Measurements from ENCODE around the gene SDHB. TPM values are rescaled to one million over a fixed set of nuclear protein-coding genes. Genes with fewer than 3 reads are reported as not detected.
A peak's percentile ranks its signal among the peaks of the same experiment; 100 is the strongest.

Gene SDHB
- total RNA-seq, 2 donors from 2014 or later, result 185 to 240 TPM

DNA sequence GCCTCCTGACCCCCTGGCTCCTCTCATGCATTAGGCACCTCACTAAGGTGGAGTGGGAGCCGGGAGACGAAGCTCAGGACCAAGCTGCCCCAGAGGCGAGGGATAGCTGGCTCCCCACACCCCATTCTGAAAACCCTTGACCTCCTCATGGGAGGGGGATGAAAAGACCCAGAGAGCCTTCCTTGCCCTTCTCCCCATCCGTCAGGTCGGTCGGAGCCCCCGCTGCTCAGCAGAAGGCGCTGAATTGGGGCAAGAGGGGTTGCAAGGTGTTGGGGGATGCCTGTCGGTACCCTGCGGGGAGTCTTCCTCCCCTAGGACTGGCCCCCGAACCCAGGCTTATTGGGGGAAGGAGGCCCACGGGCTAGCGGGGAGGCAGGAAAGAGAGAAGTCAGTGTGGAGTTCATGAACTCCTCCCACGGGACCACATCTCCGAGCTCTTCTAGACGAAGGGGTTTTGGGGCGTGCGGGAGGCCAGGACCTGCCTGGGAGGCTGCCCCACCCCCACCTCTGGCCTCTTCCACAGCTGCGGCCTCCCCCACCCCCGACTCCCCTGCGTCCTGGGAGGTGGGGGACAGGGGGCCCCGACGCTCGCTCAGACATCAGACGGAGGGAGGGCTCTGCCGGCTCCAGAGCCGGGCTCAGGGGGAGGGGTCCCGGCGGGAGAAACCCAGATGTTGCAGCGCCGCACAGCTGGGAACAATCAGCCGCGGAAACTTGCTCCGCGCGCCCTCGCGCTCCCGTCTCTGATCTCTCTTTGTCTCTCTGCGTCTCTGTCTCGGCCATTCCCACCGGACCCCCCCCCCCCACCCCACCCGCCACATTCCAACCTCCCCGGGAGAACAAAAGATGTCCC, 74.1 kb downstream of the SDHB start:
- no peak for DNase-seq
- intact Hi-C loops (cut with DNase I, micrococcal nuclease), result no loop called here
- no peak for ATAC-seq

DNA sequence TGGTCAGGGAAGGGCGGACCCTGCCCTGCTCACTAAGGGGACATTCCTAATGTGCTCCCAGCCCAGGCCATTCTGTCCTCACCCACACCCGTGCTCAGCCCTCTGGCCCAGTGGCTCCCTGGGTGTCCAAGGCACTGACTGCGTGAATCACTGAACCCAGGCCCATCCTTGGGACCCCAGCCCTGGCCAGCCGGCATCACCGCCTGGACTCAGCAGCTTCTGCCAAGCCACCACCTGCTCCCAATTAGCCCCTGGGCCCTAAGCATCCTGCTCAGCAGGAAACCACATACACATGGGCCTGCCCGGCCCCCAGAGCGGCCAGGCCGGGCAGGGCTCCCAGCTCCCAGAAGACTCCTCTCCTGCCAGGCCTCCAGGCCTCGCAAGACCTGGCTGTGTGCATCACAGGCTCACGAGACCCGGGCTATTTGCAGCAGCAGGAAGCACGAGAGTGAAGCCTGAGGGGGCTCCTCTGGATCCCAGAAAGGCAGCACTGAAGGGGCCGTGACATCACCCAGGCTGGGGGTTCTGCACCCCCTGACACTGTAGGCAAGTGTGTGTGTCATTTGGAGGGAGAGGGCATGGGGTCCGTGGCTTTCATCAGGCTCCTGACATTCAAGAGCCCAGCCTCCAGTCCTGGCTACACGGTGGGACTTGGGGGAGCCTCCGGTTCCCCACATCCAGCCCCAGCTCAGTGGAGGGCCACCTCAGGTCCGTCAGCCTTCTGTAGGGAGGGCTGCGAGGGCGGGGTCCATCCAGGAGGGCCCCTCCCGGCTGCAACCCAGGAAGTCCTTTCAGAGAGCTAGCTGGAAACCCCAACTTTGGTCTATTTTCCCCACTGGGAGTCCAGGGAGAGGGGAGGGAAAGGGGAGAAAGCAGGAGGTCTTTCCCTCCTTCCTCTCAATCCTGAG, 75.0 kb downstream of the SDHB start:
- intact Hi-C loops (cut with DNase I, micrococcal nuclease), result no loop called here
- DNase-seq (peak; percentile 23 to 54), ATAC-seq (peak; percentile 5)

DNA sequence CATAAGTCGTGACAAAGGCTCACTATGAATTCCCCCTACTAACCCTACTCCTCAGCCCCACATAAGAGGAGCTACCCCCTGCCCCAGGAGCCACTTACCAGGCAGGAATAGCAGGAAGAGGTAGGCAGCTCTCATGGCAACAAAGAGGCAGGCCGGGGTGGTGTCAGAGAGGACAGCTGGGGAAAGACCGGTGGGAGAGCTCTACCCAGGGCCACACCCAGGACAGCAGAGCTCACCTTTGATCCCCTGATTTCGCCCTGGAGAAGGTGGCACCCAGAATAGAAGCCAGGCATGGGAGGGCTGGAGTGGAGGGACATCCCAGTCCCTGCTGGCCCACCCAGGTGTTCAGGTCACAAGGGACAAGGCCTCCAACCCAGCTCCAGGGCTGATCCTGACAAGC, 75.7 kb downstream of the SDHB start:
- intact Hi-C loops (cut with DNase I, micrococcal nuclease), result no loop called here
- ATAC-seq (peak; percentile 82), DNase-seq (peak in 1 of 2 donors; percentile 25)

DNA sequence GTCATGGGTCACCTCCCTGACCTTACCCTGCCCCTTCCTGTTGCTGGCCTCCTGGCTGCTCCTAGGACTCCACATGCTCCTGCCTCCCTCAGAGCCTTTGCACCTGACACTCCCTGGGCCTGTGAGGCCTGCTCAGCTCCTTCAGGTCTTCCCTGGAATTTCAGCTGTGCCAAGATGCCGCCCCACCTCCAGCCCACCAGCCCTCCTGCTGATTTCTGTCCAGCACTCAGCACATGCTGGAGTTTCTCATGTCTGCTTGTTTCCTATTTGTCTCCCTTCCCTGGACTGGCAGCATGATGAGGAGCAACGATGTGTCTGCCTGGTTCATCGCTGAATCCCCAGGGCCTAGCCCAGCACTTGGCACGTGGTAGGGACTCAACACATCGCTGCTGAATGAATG, 76.5 kb downstream of the SDHB start:
- intact Hi-C loops (cut with DNase I, micrococcal nuclease), result no loop called here

DNA sequence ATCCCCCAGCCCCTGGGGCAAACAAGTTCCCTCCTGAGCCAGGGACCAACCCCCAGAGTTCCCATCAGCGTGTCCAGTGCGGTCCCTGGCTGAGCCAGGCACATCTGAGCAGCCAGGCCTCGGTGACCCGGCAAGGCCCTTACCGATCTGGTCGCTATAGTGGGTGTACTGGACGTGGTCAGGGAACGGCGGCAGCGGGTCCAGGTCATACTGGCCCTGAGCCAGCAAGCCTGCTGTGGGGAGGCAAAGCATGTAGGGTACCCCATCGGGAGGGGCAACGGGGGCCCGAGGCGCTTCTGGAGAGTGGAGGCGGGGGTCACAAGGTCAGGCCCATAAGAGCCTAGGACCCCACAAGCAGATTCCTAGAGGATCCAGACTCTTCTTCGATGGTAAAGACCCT, 76.9 kb downstream of the SDHB start:
- intact Hi-C loops (cut with DNase I, micrococcal nuclease), result no loop called here
- ATAC-seq (no peak), DNase-seq (no peak)

More for the DNA sequence above, 76.5 kb downstream of the SDHB start:
- no peak for DNase-seq
- ATAC-seq, result no peak

DNA sequence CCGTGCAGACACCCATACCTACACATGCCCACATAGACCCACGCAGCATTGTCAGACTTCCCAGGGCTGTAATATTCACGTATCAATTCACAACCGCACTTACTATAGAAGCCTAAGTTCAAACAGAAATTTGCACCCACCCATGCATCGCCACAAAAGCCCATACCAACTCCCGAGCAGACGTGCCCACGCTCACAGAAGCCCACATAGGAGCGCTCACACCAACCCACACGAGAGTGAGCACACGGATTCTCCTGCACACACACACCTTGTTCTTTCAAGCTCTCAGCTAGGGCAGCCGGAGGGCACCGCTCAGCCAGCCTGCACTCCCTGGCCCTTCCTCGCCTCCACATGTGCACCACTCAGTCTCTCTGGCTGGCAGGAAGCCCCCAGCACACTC, 78.0 kb downstream of the SDHB start:
- DNase-seq, result no peak
- no peak for ATAC-seq
- intact Hi-C loops (cut with DNase I, micrococcal nuclease), result no loop called here

DNA sequence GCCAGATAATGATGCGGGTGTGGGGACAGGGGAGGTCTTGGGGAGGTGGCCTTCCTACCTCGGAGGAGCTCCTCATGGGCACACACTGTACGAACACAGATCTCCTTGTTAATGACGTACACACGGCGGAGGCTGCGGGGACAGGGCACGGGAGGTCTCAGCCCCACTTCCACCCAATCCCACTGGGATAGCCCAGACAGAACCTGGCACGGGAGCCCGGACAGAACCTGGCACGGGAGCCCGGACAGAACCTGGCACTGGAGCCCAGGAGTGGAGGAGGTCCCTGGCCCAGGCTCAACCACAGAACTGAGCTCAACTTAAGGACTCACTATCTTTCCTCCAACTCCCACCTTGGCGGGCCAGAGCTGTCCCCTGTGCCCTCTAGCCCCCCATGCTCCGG, 78.6 kb downstream of the SDHB start:
- DNase-seq (no peak), ATAC-seq (no peak)
- intact Hi-C loops (cut with DNase I, micrococcal nuclease), result no loop called here

DNA sequence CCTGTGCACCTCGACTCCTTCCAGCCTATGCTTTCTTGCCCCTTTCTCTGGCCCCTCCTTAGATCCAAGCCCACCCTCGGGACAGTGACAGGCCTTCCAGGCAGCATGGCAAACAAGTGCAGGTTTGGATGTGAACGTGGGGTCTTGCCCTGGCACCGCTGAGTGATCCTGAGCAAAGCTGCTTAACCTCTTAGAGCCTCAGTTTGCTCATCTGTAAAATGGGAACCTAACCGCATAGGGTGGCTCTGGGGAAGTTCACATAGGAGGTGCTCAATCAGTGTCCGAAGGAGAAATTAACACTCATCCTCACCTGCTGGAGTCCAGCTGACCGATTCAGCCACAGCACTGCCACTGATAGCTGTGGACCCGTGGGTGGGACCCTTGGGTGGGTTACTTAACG, 80.6 kb downstream of the SDHB start:
- DNase-seq (no peak), ATAC-seq (no peak)
- intact Hi-C loops (cut with DNase I, micrococcal nuclease), result no loop called here

DNA sequence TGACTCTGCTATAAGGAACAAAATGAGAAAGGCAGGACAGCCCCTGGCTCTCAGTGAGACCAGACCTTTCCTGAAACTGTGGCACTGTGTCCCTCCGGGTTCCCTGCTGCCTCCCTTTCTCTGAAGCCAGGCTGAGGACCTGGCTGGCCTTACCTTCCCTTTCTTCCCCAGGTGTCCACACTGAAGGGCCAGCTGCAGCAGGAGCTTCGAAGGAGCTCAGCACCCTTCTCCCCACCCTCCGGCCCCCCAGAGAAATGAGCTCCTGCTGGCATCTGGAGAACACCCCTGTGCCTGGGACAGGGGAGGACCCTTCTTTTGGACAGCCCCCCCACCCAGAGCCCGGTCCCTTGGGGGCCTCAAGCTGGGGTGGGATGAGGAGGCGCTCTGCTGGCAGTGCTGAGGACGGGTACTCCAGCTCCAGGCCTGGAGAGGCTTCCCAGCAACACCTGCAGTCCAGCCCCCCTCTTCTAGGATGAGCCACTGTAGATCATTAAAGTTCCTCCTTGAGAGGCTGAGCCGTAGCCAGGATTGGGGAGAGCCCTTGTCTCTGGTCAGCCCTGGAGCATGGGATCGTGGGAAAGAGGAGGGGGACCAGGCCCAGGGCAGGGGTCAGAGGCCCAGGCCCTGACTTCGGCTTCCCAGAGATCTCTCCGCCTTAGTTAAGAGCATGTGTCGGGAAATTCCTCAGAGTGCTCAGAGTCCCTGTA, 81.5 kb downstream of the SDHB start:
- DNase-seq, result no peak
- intact Hi-C loops (cut with DNase I, micrococcal nuclease), result no loop called here
- ATAC-seq, result no peak

DNA sequence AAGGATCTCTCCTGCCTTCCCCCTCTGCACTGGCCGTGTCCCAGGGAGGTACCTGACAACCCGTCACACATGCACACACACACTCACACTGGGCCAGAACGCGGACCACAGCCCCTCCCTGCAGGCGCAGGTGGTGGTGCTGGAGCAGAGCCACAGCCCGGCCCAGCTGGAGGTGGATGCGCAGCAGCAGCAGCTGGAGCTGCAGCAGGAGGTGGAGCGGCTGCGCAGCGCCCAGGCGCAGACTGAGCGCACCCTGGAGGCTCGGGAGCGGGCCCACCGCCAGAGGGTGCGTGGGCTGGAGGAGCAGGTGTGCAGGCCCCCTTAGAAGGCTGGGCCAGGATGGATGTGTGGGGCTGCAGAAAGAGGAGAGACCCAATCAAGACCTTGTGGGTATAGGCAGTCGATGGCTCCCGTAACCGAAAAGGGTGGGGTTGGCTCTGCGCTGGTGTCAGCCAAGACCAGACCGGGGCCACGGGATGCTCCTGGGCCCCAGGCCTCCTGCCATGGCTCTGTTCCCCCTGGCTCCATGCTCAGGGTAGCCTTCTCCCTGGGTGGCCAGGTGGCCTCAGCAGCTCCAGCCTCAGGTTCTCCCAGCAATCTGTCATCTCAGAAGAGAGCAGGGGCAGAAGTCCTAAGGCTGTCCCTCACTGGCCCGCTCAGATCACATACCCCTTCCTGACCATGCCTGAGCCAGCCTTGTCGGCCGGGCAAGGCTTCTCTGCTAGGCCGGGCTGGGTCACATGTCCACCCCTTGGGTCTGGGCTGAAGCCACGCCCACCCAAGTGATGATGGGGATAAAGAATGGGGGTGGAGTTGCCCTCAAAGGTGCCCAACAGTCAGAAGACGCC, 82.3 kb downstream of the SDHB start:
- ATAC-seq (peak; percentile 64), DNase-seq (no peak)
- intact Hi-C loops (cut with DNase I, micrococcal nuclease), result no loop called here

DNA sequence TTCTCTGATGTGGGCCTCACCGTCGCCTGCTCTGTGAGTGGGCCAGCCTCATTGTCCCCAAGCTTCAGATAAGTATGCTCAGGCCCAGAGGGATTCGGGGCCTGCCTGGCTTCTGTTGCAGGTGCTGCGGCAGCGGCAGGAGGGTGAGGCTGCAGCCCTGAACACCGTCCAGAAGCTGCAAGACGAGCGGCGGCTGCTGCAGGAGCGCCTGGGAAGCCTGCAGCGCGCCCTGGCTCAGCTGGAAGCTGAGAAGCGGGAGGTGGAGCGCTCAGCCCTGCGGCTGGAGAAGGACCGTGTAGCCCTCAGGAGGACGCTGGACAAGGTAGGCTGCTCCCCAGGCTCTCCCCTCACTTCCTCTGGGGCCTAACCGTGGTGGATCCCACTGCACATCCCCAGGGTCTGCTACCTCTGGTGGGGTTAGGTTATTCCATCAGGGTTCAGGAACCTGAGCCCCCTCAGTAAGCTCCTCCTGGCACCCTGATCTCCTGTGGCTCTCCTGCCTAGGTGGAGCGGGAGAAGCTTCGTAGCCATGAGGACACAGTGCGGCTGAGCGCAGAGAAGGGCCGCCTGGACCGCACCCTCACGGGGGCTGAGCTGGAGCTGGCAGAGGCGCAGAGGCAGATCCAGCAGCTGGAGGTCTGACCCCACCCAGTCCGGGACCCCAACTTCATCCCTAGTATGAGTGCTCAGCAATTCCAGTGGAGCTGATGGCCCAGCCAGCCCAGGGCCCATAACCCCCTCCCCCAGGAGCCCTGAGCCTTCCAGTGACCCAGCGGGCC, 83.5 kb downstream of the SDHB start:
- no peak for DNase-seq
- no peak for ATAC-seq
- intact Hi-C loops (cut with DNase I, micrococcal nuclease), result no loop called here

DNA sequence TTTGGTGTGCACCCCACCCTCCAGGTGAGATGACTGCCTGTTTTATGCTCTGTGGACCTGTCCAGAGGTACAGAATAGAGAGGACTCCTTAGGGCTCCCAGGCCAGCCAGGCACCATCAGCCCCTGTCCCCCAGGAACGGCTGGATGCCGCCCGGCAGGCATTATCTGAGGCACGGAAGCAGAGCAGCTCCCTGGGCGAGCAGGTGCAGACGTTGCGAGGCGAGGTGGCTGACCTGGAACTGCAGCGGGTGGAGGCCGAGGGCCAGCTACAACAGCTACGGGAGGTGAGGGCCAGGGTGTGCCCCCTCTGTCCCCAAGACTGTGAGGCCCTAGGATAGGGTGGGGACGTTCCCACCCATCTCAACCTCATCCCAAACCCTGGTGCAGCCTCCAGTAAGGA, 84.2 kb downstream of the SDHB start:
- intact Hi-C loops (cut with DNase I, micrococcal nuclease), result loop anchor here in 1 of 2 donors (10.0 kb wide), 1 partner anchor 75 kb away; no protein-coding TSS in a partner anchor
- ATAC-seq (no peak), DNase-seq (no peak)

DNA sequence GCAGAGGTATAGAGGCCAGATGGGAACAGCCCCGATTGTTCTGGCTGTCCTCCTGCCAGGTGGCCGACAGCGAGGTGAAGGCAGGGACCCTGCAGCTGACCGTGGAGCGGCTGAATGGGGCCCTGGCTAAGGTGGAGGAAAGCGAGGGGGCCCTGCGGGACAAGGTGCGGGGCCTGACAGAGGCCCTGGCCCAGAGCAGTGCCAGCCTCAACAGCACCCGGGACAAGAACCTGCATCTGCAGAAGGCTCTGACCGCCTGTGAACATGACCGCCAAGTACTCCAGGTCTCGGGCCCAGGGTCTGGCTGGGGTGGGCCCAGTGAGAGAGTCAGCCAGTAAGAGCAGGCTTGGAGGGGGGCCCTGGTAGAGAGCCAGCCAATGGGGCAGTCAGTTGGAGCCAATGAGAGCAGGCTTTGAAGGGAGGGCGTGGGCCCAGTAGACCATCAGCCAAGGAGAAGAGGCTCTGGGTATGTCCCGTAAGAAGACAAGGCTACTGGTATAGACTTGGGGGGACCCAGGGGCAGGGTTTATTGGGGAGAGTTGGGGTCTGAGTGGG, 84.7 kb downstream of the SDHB start:
- DNase-seq, result no peak
- intact Hi-C loops (cut with DNase I, micrococcal nuclease), result loop anchor here in 1 of 2 donors (10.0 kb wide), 1 partner anchor 76 kb away; no protein-coding TSS in a partner anchor
- no peak for ATAC-seq

Data from left colon (tissue), 2 donors.